Upper lobe of left lung (tissue), 4 donors: ENCODE data around the gene BOC.

Source experiments
- CTCF ChIP-seq, 6 experiments: fragments of 450-650 bp in 4 of 6; fragments of 200-600 bp in 2 of 6; sonication (generic) in 2 of 6; IDR thresholded peaks; one replicate each; pipeline ENCODE4 v1.5.1; 2016 to 2019; ENCODE audit warnings: antibody characterized with exemption in 6 of 6
- EP300 ChIP-seq, 4 donors: sonication (generic); formaldehyde crosslinking; IDR thresholded peaks; one replicate each; pipeline ENCODE4 v1.5.1; 2017; ENCODE audit warnings: antibody characterized with exemption in 4 of 4, control low read depth in 2 of 4
- POLR2A ChIP-seq, 4 donors: fragments of 450-650 bp; IDR thresholded peaks; one replicate each; pipeline ENCODE4 v1.5.1; 2016 to 2017; ENCODE audit warnings: antibody characterized with exemption in 4 of 4, mild to moderate bottlenecking in 2 of 4
- POLR2AphosphoS5 ChIP-seq, 2 donors: sonication (generic); formaldehyde crosslinking; IDR thresholded peaks; one replicate each; pipeline ENCODE4 v1.5.1; 2017; ENCODE audit warnings: antibody characterized with exemption in 2 of 2

DNA sequence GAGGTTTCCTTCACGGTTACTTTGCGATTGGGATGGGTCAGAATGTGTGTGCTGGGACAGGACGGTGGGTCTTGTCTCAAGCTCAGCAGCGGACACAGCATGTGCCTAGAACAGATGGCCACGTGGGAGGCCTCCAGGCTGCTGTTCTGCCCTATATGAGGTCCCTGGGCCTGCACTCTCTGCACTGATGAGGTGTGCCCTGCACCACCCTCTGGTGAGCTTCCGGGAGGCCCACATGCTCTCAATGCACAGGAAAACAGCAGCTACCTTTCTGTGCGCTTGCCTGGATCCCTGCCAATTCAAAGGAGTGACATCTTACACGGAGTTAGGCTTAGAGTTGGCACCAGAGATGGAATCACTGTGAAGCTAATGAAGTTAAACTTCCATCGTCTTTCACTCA, 59.8 kb downstream of the BOC start:
- TF ChIP-seq CTCF (IDR thresholded peaks at IDR 0.05), result no peak
- no peak for TF ChIP-seq POLR2AphosphoS5 (IDR thresholded peaks at IDR 0.05)
- TF ChIP-seq EP300 (IDR thresholded peaks at IDR 0.05), result no peak
- TF ChIP-seq POLR2A (IDR thresholded peaks at IDR 0.05), result no peak
